Uterus (tissue), 2 donors: ENCODE measurements around the gene SMIM32.

Experiments used
- POLR2A ChIP-seq, 2 donors: fragments of 450-650 bp; IDR thresholded peaks; one replicate each; pipeline ENCODE4 v1.6.1; 2016; ENCODE audit warnings: antibody characterized with exemption in 2 of 2, mild to moderate bottlenecking in 1 of 2, moderate library complexity in 1 of 2
- TF ChIP-seq, protein P1 (sequence below), 4 experiments: fragments of 200-600 bp in 2 of 4; fragments of 450-650 bp in 2 of 4; sonication (generic) in 2 of 4; IDR thresholded peaks; one replicate each; pipeline ENCODE4 v1.5.1; 2016 to 2019; ENCODE audit warnings: antibody characterized with exemption in 4 of 4, mild to moderate bottlenecking in 2 of 4, moderate library complexity in 1 of 4

DNA sequence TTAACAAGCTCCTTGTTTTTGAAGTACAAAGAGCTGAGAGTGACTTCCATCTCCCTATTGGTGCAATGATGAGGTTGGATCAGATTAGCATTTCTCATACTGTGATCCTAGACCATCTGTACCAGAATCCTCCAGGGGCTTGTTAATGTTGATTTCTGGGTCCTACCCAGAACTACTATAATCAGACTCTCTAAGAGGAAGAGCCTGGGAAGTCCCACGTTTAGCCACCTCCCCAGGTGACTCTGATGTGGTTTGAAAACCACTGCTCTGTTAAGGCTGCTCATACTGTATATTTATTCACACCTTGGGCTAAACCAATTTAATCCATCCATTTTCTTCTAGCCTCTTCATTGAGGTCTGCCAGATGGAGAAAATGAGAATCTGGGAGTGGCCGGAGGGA, 49.6 kb upstream of the SMIM32 start:
- TF ChIP-seq, protein P1, sequence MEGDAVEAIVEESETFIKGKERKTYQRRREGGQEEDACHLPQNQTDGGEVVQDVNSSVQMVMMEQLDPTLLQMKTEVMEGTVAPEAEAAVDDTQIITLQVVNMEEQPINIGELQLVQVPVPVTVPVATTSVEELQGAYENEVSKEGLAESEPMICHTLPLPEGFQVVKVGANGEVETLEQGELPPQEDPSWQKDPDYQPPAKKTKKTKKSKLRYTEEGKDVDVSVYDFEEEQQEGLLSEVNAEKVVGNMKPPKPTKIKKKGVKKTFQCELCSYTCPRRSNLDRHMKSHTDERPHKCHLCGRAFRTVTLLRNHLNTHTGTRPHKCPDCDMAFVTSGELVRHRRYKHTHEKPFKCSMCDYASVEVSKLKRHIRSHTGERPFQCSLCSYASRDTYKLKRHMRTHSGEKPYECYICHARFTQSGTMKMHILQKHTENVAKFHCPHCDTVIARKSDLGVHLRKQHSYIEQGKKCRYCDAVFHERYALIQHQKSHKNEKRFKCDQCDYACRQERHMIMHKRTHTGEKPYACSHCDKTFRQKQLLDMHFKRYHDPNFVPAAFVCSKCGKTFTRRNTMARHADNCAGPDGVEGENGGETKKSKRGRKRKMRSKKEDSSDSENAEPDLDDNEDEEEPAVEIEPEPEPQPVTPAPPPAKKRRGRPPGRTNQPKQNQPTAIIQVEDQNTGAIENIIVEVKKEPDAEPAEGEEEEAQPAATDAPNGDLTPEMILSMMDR (IDR thresholded peaks at IDR 0.05), result no peak
- TF ChIP-seq POLR2A (IDR thresholded peaks at IDR 0.05), result no peak
